Skeletal muscle satellite cell (primary cell): ENCODE data around the gene NEU3. TPM values are rescaled to one million over a fixed set of nuclear protein-coding genes. Genes with fewer than 3 reads are reported as not detected.

Experiments
- H3K27me3 ChIP-seq: 2 replicates; pipeline ENCODE4 v1.7.0; 2013; ENCODE audit warnings: low read length; ENCODE audit not compliant: control insufficient read depth, insufficient read depth
- H3K36me3 ChIP-seq: 2 replicates; pipeline ENCODE4 v1.7.0; 2013; ENCODE audit warnings: mild to moderate bottlenecking, control low read depth, low read length; ENCODE audit not compliant: insufficient read depth
- H3K4me1 ChIP-seq: 2 replicates; pipeline ENCODE4 v1.7.0; 2013; ENCODE audit warnings: low read length; ENCODE audit not compliant: control insufficient read depth, insufficient read depth
- H3K4me2 ChIP-seq: 2 replicates; pipeline ENCODE4 v1.7.0; 2013; ENCODE audit warnings: mild to moderate bottlenecking, low read length
- H3K4me3 ChIP-seq: 2 replicates; pipeline ENCODE4 v1.7.0; 2013; ENCODE audit warnings: low read length
- H3K9ac ChIP-seq: 2 replicates; pipeline ENCODE4 v1.7.0; 2013; ENCODE audit warnings: mild to moderate bottlenecking, low read depth, low read length, moderate library complexity
- H3K9me3 ChIP-seq: replicated peaks from 2 replicates; pipeline ENCODE4 v1.7.0; 2013; ENCODE audit warnings: mild to moderate bottlenecking, control low read depth, low read length
- total RNA-seq: library from RNA; depleted of rRNA; stranded (reverse); fragments of >200 nt; gene quantifications from 2 replicates; pipeline ENCODE4 v1.2.3, GENCODE V29; 2012; rRNA removed

The NEU3 gene
- 3.3 and 6.3 TPM in 2 replicates for total RNA-seq

- Histone ChIP-seq H3K27me3 (no peaks in the 10 kb centered on the region), H3K4me3 (peak within 1 kb of the TSS; percentile 93), H3K36me3 (no peaks in the 10 kb centered on the region), H3K9me3 (no peaks in the 10 kb centered on the region), H3K9ac (peak within 1 kb of the TSS; percentile 86), H3K4me1 (no peaks in the 10 kb centered on the region), H3K4me2 (peak within 1 kb of the TSS; percentile 96)
Measured at GRCh38 chr11:74988541-74989259, at the start of gene NEU3. TSS of gene NEU3 (plus strand) at chr11:74988933. CDS start at chr11:74989061, 128 bp downstream.

- Histone ChIP-seq H3K4me2 (no peak overlapping the region), H3K36me3 (peaks cover 5% of the 10 kb centered on the region), H3K9ac (no peak overlapping the region), H3K27me3 (no peaks in the 10 kb centered on the region), H3K9me3 (no peaks in the 10 kb centered on the region), H3K4me1 (peaks cover 29% of the 10 kb centered on the region), H3K4me3 (no peak overlapping the region)
Measured at GRCh38 chr11:74941492-74941891, 47.2 kb upstream of the NEU3 start.

GRCh38 chr11:74942073-74942759 lies 46.5 kb upstream of the NEU3 start:
- Histone ChIP-seq H3K4me1 (peaks cover 29% of the 10 kb centered on the region), H3K9me3 (no peaks in the 10 kb centered on the region), H3K36me3 (no peaks in the 10 kb centered on the region), H3K4me2 (peak overlapping the region; percentile 63), H3K27me3 (no peaks in the 10 kb centered on the region), H3K9ac (no peak overlapping the region), H3K4me3 (no peak overlapping the region)

- Histone ChIP-seq H3K4me3 (peak overlapping the region; percentile 89), H3K9me3 (no peaks in the 10 kb centered on the region), H3K27me3 (no peaks in the 10 kb centered on the region), H3K4me2 (peak overlapping the region; percentile 83), H3K36me3 (no peaks in the 10 kb centered on the region), H3K9ac (peak overlapping the region; percentile 96), H3K4me1 (peaks cover 20% of the 10 kb centered on the region)
Measured at GRCh38 chr11:74948546-74948897, 40.2 kb upstream of the NEU3 start.

GRCh38 chr11:74948898-74949752 lies 39.6 kb upstream of the NEU3 start, which contains the start of the genes SPCS2 and XRRA1:
TSS of gene SPCS2 (plus strand) at chr11:74949266. CDS start at chr11:74949286, 20 bp downstream.
TSS of gene XRRA1 (minus strand) at chr11:74949091. CDS start at chr11:74940878, 8,213 bp downstream.
- H3K9ac ChIP-seq, result peak within 1 kb of the TSS; percentile 96
- H3K4me1 ChIP-seq, result peaks cover 14% of the 10 kb centered on the region
- H3K4me2 ChIP-seq, result peak within 1 kb of the TSS; percentile 96
- no peaks in the 10 kb centered on the region for H3K9me3 ChIP-seq
- peak within 1 kb of the TSS; percentile 89 for H3K4me3 ChIP-seq
- H3K36me3 ChIP-seq, result no peaks in the 10 kb centered on the region
- H3K27me3 ChIP-seq, result no peaks in the 10 kb centered on the region

GRCh38 chr11:74949753-74950137 lies 39.0 kb upstream of the NEU3 start:
- peak overlapping the region; percentile 89 for H3K4me3 ChIP-seq
- H3K4me1 ChIP-seq, result peaks cover 12% of the 10 kb centered on the region
- H3K4me2 ChIP-seq, result peak overlapping the region; percentile 96
- H3K9me3 ChIP-seq, result no peaks in the 10 kb centered on the region
- no peaks in the 10 kb centered on the region for H3K27me3 ChIP-seq
- peak overlapping the region; percentile 96 for H3K9ac ChIP-seq
- H3K36me3 ChIP-seq, result no peaks in the 10 kb centered on the region

GRCh38 chr11:74950374-74950969 lies 38.3 kb upstream of the NEU3 start:
- Histone ChIP-seq H3K4me2 (peak overlapping the region; percentile 96), H3K27me3 (no peaks in the 10 kb centered on the region), H3K9ac (peak overlapping the region; percentile 96), H3K36me3 (no peaks in the 10 kb centered on the region), H3K4me3 (peak overlapping the region; percentile 89), H3K9me3 (no peaks in the 10 kb centered on the region), H3K4me1 (peaks cover 12% of the 10 kb centered on the region)

GRCh38 chr11:74951226-74951625 lies 37.5 kb upstream of the NEU3 start:
- Histone ChIP-seq H3K4me1 (peaks cover 12% of the 10 kb centered on the region), H3K9me3 (no peaks in the 10 kb centered on the region), H3K9ac (no peak overlapping the region), H3K4me2 (no peak overlapping the region), H3K4me3 (no peak overlapping the region), H3K36me3 (no peaks in the 10 kb centered on the region), H3K27me3 (no peaks in the 10 kb centered on the region)

- H3K4me2 ChIP-seq, result no peak overlapping the region
- H3K9ac ChIP-seq, result no peak overlapping the region
- H3K27me3 ChIP-seq, result no peaks in the 10 kb centered on the region
- H3K9me3 ChIP-seq, result no peaks in the 10 kb centered on the region
- H3K4me3 ChIP-seq, result no peak overlapping the region
- H3K4me1 ChIP-seq, result peaks cover 12% of the 10 kb centered on the region
- peaks cover 3% of the 10 kb centered on the region for H3K36me3 ChIP-seq
Measured at GRCh38 chr11:74952752-74953151, 36.0 kb upstream of the NEU3 start.

- no peak overlapping the region for H3K4me3 ChIP-seq
- H3K36me3 ChIP-seq, result peaks cover 3% of the 10 kb centered on the region
- no peak overlapping the region for H3K4me2 ChIP-seq
- H3K4me1 ChIP-seq, result peaks cover 12% of the 10 kb centered on the region
- H3K27me3 ChIP-seq, result no peaks in the 10 kb centered on the region
- H3K9ac ChIP-seq, result no peak overlapping the region
- no peaks in the 10 kb centered on the region for H3K9me3 ChIP-seq
Measured at GRCh38 chr11:74953451-74953850, 35.3 kb upstream of the NEU3 start.

GRCh38 chr11:74954199-74954598 lies 34.5 kb upstream of the NEU3 start:
- H3K36me3 ChIP-seq, result peaks cover 3% of the 10 kb centered on the region
- H3K4me2 ChIP-seq, result no peak overlapping the region
- no peaks in the 10 kb centered on the region for H3K27me3 ChIP-seq
- H3K9me3 ChIP-seq, result no peaks in the 10 kb centered on the region
- H3K9ac ChIP-seq, result no peak overlapping the region
- peaks cover 12% of the 10 kb centered on the region for H3K4me1 ChIP-seq
- no peak overlapping the region for H3K4me3 ChIP-seq
